GM19397 (cell line): ENCODE results near the gene LYL1.
"Not testable (repeated sequence)": the region's sequence is repeated elsewhere in the genome, so short reads cannot be mapped to it uniquely, and the experiment has no call there.

Experiments used
- ATAC-seq: cut with Tn5 transposase; IDR thresholded peaks from one replicate; pipeline ENCODE4 v1.9.1; 2021; ENCODE audit warnings: mild to moderate bottlenecking, moderate library complexity; ENCODE audit not compliant: unreplicated experiment

Gene LYL1

DNA sequence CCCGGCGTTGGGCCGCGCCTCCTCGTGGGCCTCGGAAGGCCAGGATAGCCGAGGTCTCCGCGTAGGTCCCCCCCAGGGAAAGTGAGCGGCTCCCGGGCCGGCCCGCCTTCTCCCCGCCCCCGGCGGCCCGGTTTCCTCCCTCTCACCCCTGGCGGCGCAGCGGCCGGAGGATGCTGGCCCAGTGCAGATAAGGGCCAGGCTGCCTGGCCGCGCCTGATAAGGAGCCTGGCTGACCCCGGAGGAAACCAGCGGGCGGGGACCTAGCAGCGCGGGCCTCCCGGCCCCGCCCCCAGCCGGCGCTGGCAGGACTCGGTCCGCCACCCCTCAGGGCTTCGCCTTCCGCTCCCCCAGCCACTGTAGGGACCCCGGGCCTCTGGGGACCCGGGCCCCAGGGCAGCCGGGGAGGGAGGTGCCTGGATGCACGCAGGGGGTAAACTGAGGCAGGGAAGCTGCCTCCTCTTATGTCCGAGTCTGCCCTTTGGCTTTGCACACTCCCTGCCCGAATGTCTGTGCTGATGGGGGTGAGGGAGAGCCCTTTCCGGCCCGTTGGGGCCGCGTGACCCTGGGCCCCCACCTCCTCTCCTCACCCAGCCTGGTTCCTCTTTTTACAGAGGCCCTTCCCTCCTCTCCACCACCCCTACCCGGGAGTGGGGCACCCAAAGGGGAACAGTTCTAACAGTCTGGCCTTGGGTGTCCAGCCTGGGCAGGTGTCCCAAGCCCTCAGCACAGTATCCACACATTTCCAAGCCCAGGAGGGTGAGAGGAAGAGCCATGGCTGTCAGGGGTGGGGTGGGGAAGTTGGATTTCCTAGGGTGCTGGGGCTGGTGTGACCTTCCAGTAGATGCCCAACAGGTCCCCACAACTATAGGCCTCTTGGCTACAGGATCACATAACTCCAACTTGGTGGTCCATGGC, at the start of gene LYL1:
TSS of gene LYL1 (minus strand) at position 193 of the 915 bp plus-strand sequence. CDS start 1,687 bp downstream, outside the sequence.
- ATAC-seq: peak; percentile 51

DNA sequence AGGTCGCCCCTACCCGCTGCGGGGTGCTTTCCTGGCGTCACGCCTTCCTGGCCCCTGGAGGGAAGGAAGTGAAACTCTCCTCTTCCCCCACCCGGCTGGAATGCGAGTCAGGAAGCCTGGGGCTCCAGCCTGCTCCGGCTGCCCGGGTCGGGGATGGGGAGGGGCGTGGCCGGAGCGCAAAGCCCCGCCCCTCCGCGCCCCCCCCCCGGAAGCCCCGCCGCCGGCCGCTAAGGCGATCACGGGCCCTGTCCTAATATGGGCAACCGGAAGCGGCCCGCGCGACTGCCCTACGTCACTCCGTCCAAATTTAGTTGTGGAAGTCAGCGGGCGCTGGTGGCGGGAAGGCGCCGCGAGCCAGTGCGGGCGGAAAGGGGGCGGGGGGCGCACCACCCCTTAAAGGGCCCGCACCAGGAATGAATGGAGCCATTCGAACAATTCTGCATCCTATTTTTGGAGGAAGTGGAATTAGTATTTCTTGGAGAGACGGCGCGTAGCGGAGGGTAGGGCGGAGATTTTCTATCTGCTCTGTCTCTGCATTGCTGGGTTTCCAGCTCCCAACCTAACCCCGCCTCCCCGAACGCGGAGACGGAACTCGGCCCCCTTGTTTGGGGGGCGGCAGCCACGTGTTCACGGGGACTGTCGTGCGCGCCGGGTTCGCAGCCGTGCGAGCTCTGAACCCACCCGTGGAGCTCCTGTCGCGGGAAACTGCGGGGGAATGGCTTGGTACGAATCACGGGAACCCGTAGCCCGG, 49.1 kb upstream of the LYL1 start:
- ATAC-seq: peak; percentile 40

DNA sequence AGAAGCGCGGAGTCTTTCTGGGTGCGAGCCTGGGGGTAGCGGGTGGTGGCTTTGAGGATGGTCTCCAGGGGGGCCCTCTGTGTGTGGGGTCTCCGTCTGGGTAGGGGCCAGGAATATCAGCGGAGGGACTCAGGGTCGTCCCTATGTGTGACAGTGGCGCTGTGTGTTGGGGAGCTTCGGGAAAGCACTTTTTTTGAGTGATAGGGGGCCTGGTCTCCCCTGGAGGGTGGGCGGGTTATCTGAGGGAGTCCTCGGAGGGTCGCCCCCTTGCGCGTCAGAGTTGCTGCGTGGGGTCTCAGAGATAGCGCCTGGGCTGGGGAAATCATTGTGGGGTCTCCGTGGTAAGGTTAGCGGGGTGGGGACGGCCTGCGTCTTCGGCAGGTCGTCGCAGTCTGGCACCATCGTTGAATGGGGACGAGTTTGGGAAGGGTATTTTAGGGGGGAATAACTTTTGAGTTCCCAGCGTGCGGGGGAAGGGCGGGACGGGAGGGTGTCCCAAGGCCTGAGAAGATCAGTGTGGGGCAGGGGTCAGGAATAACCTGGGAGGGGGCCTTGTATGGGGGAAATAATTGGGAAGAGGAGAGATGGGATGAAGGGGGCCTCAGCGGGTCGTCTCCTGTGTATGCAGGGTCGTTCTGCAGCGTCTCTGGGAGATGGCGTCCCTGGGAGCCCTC, 48.4 kb upstream of the LYL1 start:
- ATAC-seq: no peak

DNA sequence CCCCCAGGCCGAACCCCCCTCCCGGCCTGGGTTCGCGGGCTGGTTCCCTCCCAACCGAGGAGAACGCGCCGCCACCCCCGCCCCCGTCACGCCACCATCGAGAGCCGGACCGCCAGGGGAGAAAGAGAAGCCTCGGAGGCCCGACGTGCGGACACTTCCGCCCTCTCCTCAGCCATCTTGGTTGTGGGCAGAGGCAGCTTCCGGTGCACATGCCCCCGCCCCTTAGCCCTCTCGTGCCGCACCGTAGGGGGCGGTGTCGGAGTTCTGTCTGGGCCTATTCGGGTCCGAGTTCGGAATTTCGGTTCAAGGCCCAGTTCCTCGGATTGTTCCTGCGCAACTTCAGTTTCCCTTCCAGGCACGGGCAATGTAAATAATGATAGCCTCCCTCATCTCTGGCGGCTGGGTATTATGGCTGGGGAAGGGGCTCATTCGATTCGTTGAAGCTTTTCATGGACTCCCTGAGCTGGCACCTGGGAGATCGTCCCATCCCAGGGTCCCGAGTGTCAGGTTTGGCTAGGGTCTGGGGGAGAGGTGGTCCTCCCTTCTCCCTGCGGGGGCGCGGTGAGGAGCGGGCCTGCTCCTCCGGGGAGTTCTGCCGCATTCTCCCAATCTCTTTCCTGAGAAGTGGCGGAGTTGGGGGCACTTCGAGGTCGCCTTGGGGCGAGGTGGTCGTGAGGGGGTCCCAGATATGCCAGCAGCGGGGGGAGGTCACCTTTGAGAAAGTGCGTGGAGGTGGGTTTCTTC, 47.7 kb upstream of the LYL1 start, which contains the start of the genes IER2 and STX10:
TSS of gene IER2 (plus strand) at position 225 of the 744 bp plus-strand sequence. CDS start 2,776 bp downstream, outside the sequence.
TSS of gene STX10 (minus strand) at position 189 of the 744 bp plus-strand sequence. CDS start 202 bp downstream, outside the sequence.
- ATAC-seq: peak; percentile 38

DNA sequence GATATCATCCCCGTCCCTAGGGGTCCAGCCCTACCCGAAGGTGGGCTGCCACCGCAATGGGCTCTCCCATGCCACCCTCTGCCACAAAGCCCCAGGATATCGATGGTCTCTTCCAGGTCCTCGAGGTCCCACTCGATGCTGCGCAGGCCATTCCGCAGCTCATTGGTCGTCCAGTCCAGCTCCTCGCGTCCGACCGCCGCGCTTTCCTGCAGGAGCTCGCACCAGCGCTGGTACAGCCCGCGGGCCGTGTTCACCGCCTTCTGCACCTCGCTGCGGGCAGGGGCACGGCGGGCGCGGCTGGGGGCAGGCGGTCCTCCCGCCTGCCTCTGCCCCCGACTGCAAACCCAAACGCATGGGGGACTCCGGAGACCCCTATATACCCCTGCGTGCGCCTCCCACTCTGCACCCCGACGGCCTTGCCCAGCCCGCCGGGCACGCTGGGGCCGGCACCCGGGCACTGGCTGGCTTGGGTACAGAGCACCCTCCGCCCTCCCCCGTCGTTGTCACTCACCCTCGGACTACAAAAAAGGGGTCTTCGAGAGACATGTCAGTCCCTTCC, 47.0 kb upstream of the LYL1 start:
- ATAC-seq: peak; percentile 7

DNA sequence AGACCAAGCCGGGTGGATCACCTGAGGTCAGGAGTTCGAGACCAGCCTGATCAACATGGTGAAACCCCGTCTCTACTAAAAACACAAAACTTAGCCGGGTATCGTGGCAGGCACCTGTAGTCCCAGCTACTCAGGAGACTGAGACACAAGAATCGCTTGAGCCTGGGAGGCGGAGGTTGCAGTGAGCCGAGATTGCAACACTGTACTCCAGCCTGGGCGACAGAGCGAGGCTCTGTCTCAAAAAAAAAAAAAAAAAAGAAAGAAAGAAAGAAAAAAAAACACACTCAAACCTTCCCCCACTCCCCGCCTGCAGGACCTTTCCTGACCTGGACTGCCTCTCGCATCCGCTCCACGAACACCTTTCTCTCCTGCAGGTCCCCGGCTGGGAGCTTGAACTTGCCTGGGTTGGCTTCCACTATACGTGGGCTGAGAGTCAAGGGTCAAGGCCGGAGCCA, 46.5 kb upstream of the LYL1 start:
- ATAC-seq: not testable (repeated sequence)

DNA sequence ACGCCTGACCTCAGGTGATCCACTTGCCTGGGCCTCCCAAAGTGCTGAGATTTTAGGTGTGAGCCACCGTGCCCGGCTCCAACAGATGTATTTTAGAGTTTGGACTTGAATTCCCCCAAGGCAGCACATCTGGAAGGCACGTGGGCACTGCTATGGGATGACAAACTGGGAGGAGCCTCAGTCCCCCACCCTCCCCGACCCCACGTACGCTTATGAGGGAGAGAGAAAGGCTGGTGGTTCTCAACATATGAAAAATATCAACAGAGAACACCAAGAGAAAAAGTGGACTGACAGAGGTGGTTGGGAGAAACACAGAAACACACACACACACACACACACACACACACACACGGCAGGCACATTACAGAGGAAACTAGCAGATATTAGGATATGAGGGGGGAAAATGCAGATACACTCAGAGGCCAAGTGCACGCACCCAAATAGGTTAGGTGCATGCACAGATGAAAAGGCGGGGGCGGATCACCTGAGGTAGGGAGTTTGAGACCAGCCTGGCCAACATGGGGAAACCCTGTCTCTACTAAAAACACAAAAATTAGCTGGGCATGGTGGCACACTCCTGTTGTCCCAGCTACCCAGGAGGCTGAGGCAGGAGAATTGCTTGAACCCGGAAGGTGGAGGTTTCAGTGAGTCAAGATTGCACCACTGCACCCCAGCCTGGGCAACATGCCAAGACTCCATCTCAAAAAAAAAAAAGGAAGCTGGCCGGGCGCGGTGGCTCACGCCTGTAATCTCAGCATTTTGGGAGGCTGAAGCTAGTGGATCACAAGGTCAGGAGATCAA, 44.3 kb upstream of the LYL1 start:
- ATAC-seq: no peak

DNA sequence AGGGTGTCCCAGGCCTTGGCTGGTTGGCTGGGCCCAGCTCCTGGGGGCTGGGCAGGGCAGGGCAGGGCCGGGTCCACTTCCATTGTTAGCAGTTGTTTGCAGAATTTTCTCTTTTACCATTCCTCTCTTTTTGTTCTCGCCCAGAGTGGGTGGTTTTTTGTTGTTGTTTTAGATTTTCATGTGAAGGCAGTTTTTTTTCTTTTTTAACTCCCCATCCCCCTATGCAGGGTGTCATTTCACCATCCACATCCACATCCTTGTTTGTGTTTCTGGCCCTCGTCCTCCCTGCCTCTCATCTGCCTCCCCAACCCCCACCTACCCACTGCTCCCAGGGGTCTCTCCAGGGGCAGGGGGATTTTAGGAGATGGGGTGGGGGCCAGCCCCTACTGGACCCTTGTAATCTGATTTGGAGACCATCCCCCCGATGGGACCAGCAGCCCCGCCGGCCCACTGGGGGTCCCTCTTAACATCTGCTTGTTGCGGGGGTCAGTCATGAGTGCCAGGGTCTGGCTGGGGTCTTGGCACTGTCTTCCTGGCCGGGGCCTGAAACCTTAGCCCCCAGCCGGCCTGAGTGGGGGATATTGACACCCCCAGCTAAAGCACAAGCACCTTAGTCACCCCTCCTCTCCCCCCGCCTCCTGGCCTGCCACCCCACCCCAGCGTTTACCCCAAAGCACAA, 37.1 kb upstream of the LYL1 start:
- no peak for ATAC-seq

DNA sequence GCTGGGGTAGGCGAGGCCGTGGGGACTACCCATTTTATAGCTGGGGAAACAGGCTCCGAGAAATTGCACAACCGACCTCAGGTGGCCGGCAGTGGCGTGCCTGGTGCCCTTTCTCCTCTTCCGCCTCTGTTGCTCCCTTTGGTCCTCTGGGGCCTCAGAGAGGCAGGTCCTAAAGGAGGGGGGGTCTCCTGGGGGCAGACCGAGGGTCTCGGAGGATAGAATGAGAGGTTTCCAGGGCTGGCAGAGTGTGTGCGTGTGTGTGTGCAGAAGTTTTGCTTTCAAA, 36.2 kb upstream of the LYL1 start:
- no peak for ATAC-seq

DNA sequence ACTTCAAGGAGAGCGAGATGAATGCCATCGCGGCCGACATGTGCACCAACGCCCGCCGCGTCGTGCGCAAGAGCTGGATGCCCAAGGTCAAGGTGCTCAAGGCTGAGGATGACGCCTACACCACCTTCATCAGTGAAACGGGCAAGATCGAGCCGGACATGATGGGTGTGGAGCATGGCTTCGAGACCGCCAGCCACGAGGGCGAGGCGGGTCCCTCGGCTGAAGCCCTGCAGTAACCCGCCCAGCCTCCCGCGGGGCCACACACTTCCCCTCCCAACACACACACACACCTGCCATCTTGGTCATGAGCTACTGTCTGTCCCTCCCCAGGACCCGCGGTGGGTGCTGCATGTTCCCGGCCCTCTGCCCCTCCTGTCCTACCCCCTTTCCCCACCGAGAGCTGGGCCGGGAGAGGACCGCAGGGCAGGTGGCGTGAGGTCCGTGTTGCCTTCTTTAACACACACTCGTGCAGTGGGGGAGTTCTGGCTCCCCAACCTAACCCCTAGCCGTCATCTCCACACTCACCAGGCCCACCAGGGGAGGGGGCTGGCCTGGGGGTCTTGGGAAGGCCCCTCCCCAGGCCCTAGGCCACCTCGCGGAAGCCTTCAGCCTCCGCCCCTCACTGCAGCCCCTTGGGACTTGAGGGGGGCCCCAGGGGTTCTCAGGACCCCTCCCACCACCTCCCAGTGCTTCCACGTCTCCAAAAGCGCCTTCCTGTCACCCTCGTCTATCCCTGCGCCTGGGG, 35.7 kb upstream of the LYL1 start:
- no peak for ATAC-seq

DNA sequence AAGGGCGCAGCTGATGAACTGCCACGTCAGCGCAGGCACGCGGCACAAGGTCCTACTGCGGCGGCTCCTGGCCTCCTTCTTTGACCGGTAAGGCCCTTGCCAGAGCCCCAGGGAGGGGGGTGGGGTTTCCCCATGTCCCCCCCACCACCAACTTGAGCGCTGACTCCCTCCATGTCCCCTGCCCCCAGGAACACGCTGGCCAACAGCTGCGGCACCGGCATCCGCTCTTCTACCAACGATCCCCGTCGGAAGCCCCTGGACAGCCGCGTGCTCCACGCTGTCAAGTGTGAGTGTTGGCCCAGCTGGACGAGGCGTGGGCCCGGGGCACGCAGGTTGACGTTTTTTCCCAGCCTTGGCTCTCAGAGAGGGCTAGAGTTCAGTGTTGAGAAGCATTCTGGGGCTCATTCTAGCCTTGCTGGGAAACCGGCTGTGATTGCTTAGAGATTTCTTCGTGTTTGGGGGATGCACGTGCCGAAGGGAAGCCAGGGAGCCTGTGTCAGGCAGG, 34.7 kb upstream of the LYL1 start:
- ATAC-seq: no peak

DNA sequence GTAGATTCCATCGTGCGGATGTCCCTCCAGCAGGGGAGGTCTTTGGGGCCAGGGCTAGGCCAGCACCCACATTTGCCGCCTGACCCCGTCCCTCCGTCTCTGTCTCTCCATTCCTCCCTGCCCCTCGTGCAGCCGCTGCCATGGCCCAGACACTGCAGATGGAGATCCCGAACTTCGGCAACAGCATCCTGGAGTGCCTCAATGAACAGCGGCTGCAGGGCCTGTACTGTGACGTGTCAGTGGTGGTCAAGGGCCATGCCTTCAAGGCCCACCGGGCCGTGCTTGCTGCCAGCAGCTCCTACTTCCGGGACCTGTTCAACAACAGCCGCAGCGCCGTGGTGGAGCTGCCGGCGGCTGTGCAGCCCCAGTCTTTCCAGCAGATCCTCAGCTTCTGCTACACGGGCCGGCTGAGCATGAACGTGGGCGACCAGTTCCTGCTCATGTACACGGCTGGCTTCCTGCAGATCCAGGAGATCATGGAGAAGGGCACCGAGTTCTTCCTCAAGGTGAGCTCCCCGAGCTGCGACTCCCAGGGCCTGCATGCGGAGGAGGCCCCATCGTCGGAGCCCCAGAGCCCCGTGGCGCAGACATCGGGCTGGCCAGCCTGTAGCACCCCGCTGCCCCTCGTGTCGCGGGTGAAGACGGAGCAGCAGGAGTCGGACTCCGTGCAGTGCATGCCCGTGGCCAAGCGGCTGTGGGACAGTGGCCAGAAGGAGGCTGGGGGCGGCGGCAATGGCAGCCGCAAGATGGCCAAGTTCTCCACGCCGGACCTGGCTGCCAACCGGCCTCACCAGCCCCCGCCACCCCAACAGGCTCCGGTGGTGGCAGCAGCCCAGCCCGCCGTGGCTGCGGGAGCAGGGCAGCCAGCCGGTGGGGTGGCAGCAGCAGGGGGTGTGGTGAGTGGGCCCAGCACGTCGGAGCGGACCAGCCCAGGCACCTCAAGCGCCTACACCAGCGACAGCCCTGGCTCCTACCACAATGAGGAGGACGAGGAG, 32.7 kb upstream of the LYL1 start:
- ATAC-seq: no peak

DNA sequence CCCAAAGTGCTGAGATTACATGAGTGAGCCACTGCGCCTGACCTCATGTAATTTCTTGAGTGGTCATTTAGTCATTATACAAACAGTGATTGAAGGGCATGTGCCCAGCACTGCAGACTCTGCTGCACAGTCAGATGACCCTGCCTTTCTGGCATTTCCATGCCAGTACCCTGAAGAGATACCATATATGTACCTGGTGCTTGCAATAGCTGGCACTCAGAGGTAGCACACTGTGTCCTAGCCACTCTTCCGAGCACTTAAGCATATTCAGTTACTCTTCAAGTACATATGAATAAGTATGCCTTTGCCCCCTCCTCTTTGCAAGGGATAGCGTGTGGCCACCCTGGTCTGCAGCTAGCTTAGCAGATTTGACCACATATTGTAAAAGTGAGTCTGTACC, 32.0 kb upstream of the LYL1 start:
- no peak for ATAC-seq

DNA sequence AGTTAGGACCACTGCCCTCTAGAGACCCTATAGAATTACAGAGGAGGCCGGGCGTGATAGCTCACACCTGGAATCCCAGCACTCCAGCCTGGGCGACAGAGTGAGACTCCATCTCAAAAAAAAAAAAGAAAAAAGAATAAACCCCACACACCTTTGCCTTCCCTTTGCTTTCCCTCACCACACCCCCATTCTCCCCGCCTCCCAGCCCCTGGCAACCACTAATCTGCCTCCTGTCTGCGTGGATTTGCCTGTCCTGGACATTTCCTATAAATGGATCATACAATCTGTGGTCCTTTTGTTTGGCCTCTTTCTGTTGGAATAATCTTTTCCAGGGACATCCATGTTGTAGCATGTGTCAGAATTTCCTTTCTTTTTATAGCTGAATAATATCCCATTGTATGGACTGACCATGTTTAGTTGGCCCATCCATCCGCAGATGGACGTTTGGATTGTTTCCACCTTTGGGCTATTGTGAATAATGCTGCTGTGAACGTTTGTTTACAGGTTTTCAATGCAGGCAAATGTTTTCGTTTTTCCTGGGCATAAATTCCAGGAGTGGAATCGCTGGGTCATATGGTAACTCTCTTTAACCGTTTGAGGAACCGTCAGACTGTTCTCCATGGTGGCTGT, 30.7 kb upstream of the LYL1 start:
- no peak for ATAC-seq

DNA sequence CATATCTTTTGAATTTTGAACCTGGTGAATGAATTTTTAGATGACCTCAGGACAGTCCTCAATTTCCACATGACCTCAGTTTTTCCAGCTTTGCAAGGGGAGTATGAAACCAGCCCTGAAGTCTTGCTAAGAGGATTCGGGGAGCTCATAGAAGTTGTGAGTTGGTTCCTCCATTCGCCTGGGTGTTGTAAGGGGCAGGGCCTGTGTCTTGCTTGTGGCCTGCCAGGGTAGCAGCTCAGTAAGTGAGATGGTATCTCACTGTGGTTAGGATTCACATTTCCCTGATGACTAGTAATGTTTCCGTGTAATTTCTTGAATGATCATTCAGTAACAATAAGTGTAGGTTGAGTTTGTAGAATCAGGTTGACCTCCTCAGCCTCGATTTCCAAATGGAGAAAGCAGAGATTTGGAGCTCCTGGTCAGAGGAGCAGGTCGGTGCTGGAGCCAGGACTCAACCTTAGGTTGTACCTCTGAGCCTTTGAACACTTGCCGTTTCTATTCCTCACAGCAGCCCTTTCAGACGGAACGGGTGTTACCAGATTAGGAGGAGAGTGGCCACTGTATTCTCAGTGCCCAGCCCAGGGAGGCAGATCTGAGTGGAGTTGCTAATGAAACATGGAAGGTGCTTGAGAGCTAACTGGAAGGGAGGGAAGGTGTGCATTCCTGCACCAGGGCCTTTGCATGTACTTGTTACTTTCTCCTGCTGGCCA, 30.0 kb upstream of the LYL1 start:
- ATAC-seq: no peak
